Esophagus squamous epithelium (tissue), 5 donors: ENCODE data around the gene SF3B2. TPM values are rescaled to one million over a fixed set of nuclear protein-coding genes. Genes with fewer than 3 reads are reported as not detected.
A peak's percentile ranks its signal among the peaks of the same experiment; 100 is the strongest.
"Not testable (repeated sequence)": the region's sequence is repeated elsewhere in the genome, so short reads cannot be mapped to it uniquely, and the experiment has no call there.

Source experiments
- DNase-seq: peaks from one replicate; lab custom pipeline; 2025; lab: John Stamatoyannopoulos, UW
- H3K27ac ChIP-seq, 4 donors: fragments of 200-600 bp; sonication (generic); one replicate each; pipeline ENCODE4 v1.5.1; 2016 to 2019; ENCODE audit warnings: mild to moderate bottlenecking in 1 of 4
- H3K27me3 ChIP-seq, 4 donors: fragments of 200-600 bp; sonication (generic); 1 replicate in 3 of 4; 2 replicates in 1 of 4; pipeline versions ENCODE4 v1.5.1 to v1.6.0; 2017 to 2021; ENCODE audit warnings: antibody characterized with exemption in 1 of 4
- H3K36me3 ChIP-seq, 3 donors: fragments of 200-600 bp; sonication (generic); one replicate each; pipeline ENCODE4 v1.5.1; 2016 to 2019
- H3K4me1 ChIP-seq, 3 donors: fragments of 200-600 bp; sonication (generic); one replicate each; pipeline ENCODE4 v1.5.1; 2017 to 2019
- H3K4me3 ChIP-seq, 4 donors: fragments of 200-600 bp; sonication (generic); 1 replicate in 3 of 4; 2 replicates in 1 of 4; pipeline ENCODE4 v1.5.1; 2016 to 2019; ENCODE audit warnings: mild to moderate bottlenecking in 2 of 4, moderate library complexity in 1 of 4
- H3K9me3 ChIP-seq, 3 donors: fragments of 200-600 bp; sonication (generic); one replicate each; pipeline ENCODE4 v1.5.1; 2016 to 2019
- CTCF ChIP-seq, 6 experiments: fragments of 450-650 bp in 4 of 6; fragments of 200-600 bp in 2 of 6; sonication (generic) in 2 of 6; IDR thresholded peaks; one replicate each; pipeline ENCODE4 v1.5.1; 2016 to 2019; ENCODE audit warnings: antibody characterized with exemption in 6 of 6, mild to moderate bottlenecking in 4 of 6, moderate library complexity in 4 of 6
- POLR2A ChIP-seq, 4 donors: fragments of 450-650 bp; IDR thresholded peaks; one replicate each; pipeline ENCODE4 v1.6.1; 2017; ENCODE audit warnings: antibody characterized with exemption in 4 of 4, mild to moderate bottlenecking in 4 of 4, moderate library complexity in 3 of 4
- WGBS, 2 donors: methylation state at CpG; one replicate each; pipeline ENCODE4 v1.1.5; 2018; 5-methylcytosine and 5-hydroxymethylcytosine counted together
- intact Hi-C: fragments of 100-400 bp; cut with DNase I; formaldehyde crosslinking; loops from one replicate; pipeline ENCODE4 v1.15.0; 2022
- total RNA-seq, 4 donors: library from RNA; depleted of rRNA; stranded (reverse); fragments of >200 nt; gene quantifications; one replicate each; pipeline ENCODE4 v1.1.0, GENCODE V29; 2016
- donor health status: DM: yes; HTN: yes; CAD: no.

Gene SF3B2
- total RNA-seq, 4 donors from 2014 or later, result 87.8 to 112 (median 93.5) TPM

- H3K36me3 ChIP-seq, result no peaks in the 10 kb centered on the region
- H3K4me3 ChIP-seq, result no peak overlapping the region
- TF ChIP-seq POLR2A (IDR thresholded peaks at IDR 0.05), result no peak
- no peak for TF ChIP-seq CTCF (IDR thresholded peaks at IDR 0.05)
- H3K9me3 ChIP-seq, result no peaks in the 10 kb centered on the region
- H3K27me3 ChIP-seq, result peaks cover 0 to 24% (median 0%) of the 10 kb centered on the region in 4 donors
- H3K4me1 ChIP-seq, result peaks cover 8 to 31% (median 8%) of the 10 kb centered on the region in 3 donors
- no peak for DNase-seq
- 73 to 83% methylated on average over 3 of the region's 4 CpGs for WGBS, 2 donors
- intact Hi-C loops, result no loop called here
- H3K27ac ChIP-seq, result no peak overlapping the region
Measured at GRCh38 chr11:66017321-66017720, 34.8 kb upstream of the SF3B2 start.

- TF ChIP-seq POLR2A (IDR thresholded peaks at IDR 0.05), result no peak
- no peak for TF ChIP-seq CTCF (IDR thresholded peaks at IDR 0.05)
- Histone ChIP-seq H3K27ac (no peak overlapping the region), H3K4me3 (no peak overlapping the region), H3K4me1 (peaks cover 8 to 21% (median 9%) of the 10 kb centered on the region in 3 donors), H3K9me3 (no peaks in the 10 kb centered on the region), H3K27me3 (peaks cover 0 to 16% (median 0%) of the 10 kb centered on the region in 4 donors), H3K36me3 (no peaks in the 10 kb centered on the region)
- intact Hi-C loops, result no loop called here
- 0 to 64% methylated on average over 1 to 4 of the region's 8 CpGs for whole genome bisulfite sequencing, 2 donors
- DNase-seq, result no peak
Measured at GRCh38 chr11:66020212-66020611, 32.0 kb upstream of the SF3B2 start.

GRCh38 chr11:66020618-66021357 is 31.4 kb upstream of the SF3B2 start:
- Histone ChIP-seq H3K27me3 (peaks cover 0 to 16% (median 0%) of the 10 kb centered on the region in 4 donors), H3K9me3 (no peaks in the 10 kb centered on the region), H3K4me3 (no peak overlapping the region), H3K36me3 (no peaks in the 10 kb centered on the region), H3K4me1 (peaks cover 8 to 21% (median 9%) of the 10 kb centered on the region in 3 donors), H3K27ac (no peak overlapping the region)
- intact Hi-C loops, result no loop called here
- no peak for DNase-seq
- WGBS, 2 donors, result 72 to 77% methylated on average over 5 to 11 of the region's 25 CpGs
- TF ChIP-seq POLR2A (IDR thresholded peaks at IDR 0.05), result no peak
- no peak for TF ChIP-seq CTCF (IDR thresholded peaks at IDR 0.05)

- TF ChIP-seq CTCF (IDR thresholded peaks at IDR 0.05), result peak; percentile 90 to 98 (median 95)
- no peak for TF ChIP-seq POLR2A (IDR thresholded peaks at IDR 0.05)
- WGBS, 2 donors, result 23 to 57% methylated on average over 12 to 20 of the region's 46 CpGs
- Histone ChIP-seq H3K4me3 (peak overlapping the region in 2 of 4 donors; percentile 0 to 48), H3K27ac (no peak overlapping the region), H3K27me3 (peaks cover 0 to 16% (median 0%) of the 10 kb centered on the region in 4 donors), H3K36me3 (no peaks in the 10 kb centered on the region), H3K9me3 (no peaks in the 10 kb centered on the region), H3K4me1 (peaks cover 8 to 21% (median 9%) of the 10 kb centered on the region in 3 donors)
- intact Hi-C loops, result no loop called here
- no peak for DNase-seq
Measured at GRCh38 chr11:66022401-66023185, 29.6 kb upstream of the SF3B2 start.

GRCh38 chr11:66023186-66023440 is 29.1 kb upstream of the SF3B2 start:
- peaks cover 0 to 16% (median 0%) of the 10 kb centered on the region in 4 donors for H3K27me3 ChIP-seq
- H3K4me1 ChIP-seq, result peaks cover 8 to 21% (median 9%) of the 10 kb centered on the region in 3 donors
- H3K27ac ChIP-seq, H3K36me3 ChIP-seq, H3K4me3 ChIP-seq, intact Hi-C loops, DNase-seq, H3K9me3 ChIP-seq: not testable (repeated sequence)
- 76 to 90% methylated on average over 1 to 2 of the region's 5 CpGs for WGBS, 2 donors
